A549 (cell line): ENCODE measurements around the gene ZSCAN16. TPM values are rescaled to one million over a fixed set of nuclear protein-coding genes. Genes with fewer than 3 reads are reported as not detected.

ENCODE experiments used
- ATAC-seq, 2 experiments: fragments of 200-7000 bp in 1 of 2; fragments of >200 bp in 1 of 2; cut with Nextera tagmentation in 1 of 2; cut with Tn5 transposase in 1 of 2; 3 replicates each; pipeline versions ENCODE4 v1.8.0 to v1.9.1; 2018 to 2020; ENCODE audit warnings: mild to moderate bottlenecking in 1 of 2, moderate library complexity in 1 of 2
- CTCF ChIA-PET: fragments of 300-600 bp; sonication (Branson Sonifier 250); formaldehyde crosslinking; extraction: SDS; loops from one replicate; lab custom pipeline; 2021; ENCODE audit warnings: antibody characterized with exemption, inconsistent platforms; lab: Yijun Ruan, JAX
- POLR2A ChIA-PET: fragments of 350-600 bp; formaldehyde crosslinking; extraction: SDS; loops from one replicate; lab custom pipeline; 2021; ENCODE audit warnings: antibody characterized with exemption, inconsistent platforms; lab: Yijun Ruan, JAX
- DNase-seq, 2 experiments: peaks; one replicate each; pipeline versions ENCODE4 v3.0.0 to v3.0.0-alpha.2; 2011 to 2016; ENCODE audit warnings: low read depth in 1 of 2, low spot score in 1 of 2
- FAIRE-seq: peaks from 2 replicates; lab custom pipeline; 2011; peaks lifted over from hg19 to GRCh38; lab: Jason Lieb, UNC
- H3K27ac ChIP-seq, 2 experiments: fragments of >200 bp; sonication (Bioruptor Twin); formaldehyde crosslinking; 3 replicates each; pipeline ENCODE4 v1.5.1; 2016 to 2017
- H3K4me1 ChIP-seq: fragments of >200 bp; sonication (Bioruptor Twin); formaldehyde crosslinking; 3 replicates; pipeline ENCODE4 v1.6.1; 2016
- H3K4me2 ChIP-seq: fragments of >200 bp; sonication (Bioruptor Twin); formaldehyde crosslinking; 3 replicates; pipeline ENCODE4 v1.6.1; 2016
- H3K4me3 ChIP-seq: fragments of >200 bp; sonication (Bioruptor Twin); formaldehyde crosslinking; 3 replicates; pipeline ENCODE4 v1.5.1; 2016
- H3K9me3 ChIP-seq: fragments of >200 bp; sonication (Bioruptor Twin); formaldehyde crosslinking; 3 replicates; pipeline ENCODE4 v1.6.1; 2016
- CBX2 ChIP-seq: fragments of 200-600 bp; sonication (generic); IDR thresholded peaks from 2 replicates; pipeline ENCODE4 v1.6.1; 2016; ENCODE audit warnings: low read depth, mild to moderate bottlenecking, borderline replicate concordance
- EHF ChIP-seq: fragments of 250-450 bp; sonication (Bioruptor Pico); IDR thresholded peaks from 2 replicates; pipeline ENCODE4 v1.5.0; 2020; ENCODE audit warnings: mild to moderate bottlenecking
- EHMT2 ChIP-seq: fragments of 200-600 bp; sonication (generic); IDR thresholded peaks from 2 replicates; pipeline ENCODE4 v1.6.1; 2016; ENCODE audit warnings: antibody characterized with exemption, low read depth, mild to moderate bottlenecking, moderate library complexity
- ESRRA ChIP-seq: fragments of 150-350 bp; IDR thresholded peaks from 2 replicates; pipeline ENCODE4 v1.6.1; 2014; ENCODE audit warnings: mild to moderate bottlenecking, low read length, borderline replicate concordance
- FOSB ChIP-seq: fragments of 250-450 bp; sonication (Bioruptor Pico); IDR thresholded peaks from 2 replicates; pipeline ENCODE4 v1.5.0; 2020; ENCODE audit warnings: mild to moderate bottlenecking, moderate library complexity
- FOSL2 ChIP-seq, 2 experiments: fragments of 450-650 bp in 1 of 2; fragments of >200 bp in 1 of 2; sonication (Bioruptor Twin) in 1 of 2; formaldehyde crosslinking; IDR thresholded peaks; 2 replicates each; pipeline versions ENCODE4 v1.5.0 to v1.6.1; 2016 to 2020; ENCODE audit warnings: mild to moderate bottlenecking in 1 of 2, moderate library complexity in 1 of 2
- FOXS1 ChIP-seq: fragments of 250-450 bp; sonication (Bioruptor Pico); IDR thresholded peaks from 2 replicates; pipeline ENCODE4 v1.5.0; 2020; ENCODE audit warnings: mild to moderate bottlenecking, moderate library complexity
- HOXA7 ChIP-seq: fragments of 250-450 bp; sonication (Bioruptor Pico); IDR thresholded peaks from 2 replicates; pipeline ENCODE4 v1.5.0; 2020; ENCODE audit warnings: mild to moderate bottlenecking, moderate library complexity
- KDM1A ChIP-seq: fragments of 200-600 bp; sonication (generic); IDR thresholded peaks from 2 replicates; pipeline ENCODE4 v1.6.1; 2016; ENCODE audit warnings: low read depth, mild to moderate bottlenecking
- KDM5A ChIP-seq: fragments of 200-600 bp; sonication (generic); IDR thresholded peaks from 2 replicates; pipeline ENCODE4 v1.6.1; 2016; ENCODE audit warnings: antibody characterized with exemption, mild to moderate bottlenecking
- MAFK ChIP-seq: fragments of 450-650 bp; IDR thresholded peaks from 2 replicates; pipeline ENCODE4 v1.6.1; 2014; ENCODE audit not compliant: partially characterized antibody
- PHF8 ChIP-seq: fragments of 200-600 bp; sonication (generic); IDR thresholded peaks from 2 replicates; pipeline ENCODE4 v1.6.1; 2016; ENCODE audit warnings: low read depth, mild to moderate bottlenecking, antibody characterized with exemption, moderate library complexity, borderline replicate concordance
- RAD21 ChIP-seq, 2 experiments: fragments of >200 bp in 1 of 2; sonication (Bioruptor Twin) in 1 of 2; formaldehyde crosslinking in 1 of 2; IDR thresholded peaks in 1 of 2; conservative IDR thresholded peaks in 1 of 2; 2 replicates in 1 of 2; 3 replicates in 1 of 2; pipeline ENCODE4 v1.6.1; 2012 to 2018; ENCODE audit warnings: inconsistent platforms in 1 of 2
- RARB ChIP-seq: fragments of 250-450 bp; sonication (Bioruptor Pico); IDR thresholded peaks from 2 replicates; pipeline ENCODE4 v1.8.0; 2021; ENCODE audit warnings: mild to moderate bottlenecking, moderate library complexity
- RCOR1 ChIP-seq: fragments of 150-350 bp; IDR thresholded peaks from 2 replicates; pipeline ENCODE4 v1.6.1; 2014; ENCODE audit warnings: antibody characterized with exemption, low read length, low read depth
- RFX5 ChIP-seq: fragments of 450-650 bp; IDR thresholded peaks from 2 replicates; pipeline ENCODE4 v1.7.1; 2014; ENCODE audit warnings: antibody characterized with exemption, mild to moderate bottlenecking, moderate library complexity
- RNF2 ChIP-seq: fragments of 200-600 bp; sonication (generic); IDR thresholded peaks from 2 replicates; pipeline ENCODE4 v1.6.1; 2016; ENCODE audit warnings: low read depth, mild to moderate bottlenecking, antibody characterized with exemption, moderate library complexity, borderline replicate concordance
- SMC3 ChIP-seq: fragments of >200 bp; sonication (Bioruptor Twin); formaldehyde crosslinking; IDR thresholded peaks from 3 replicates; pipeline ENCODE4 v1.6.1; 2018; ENCODE audit warnings: inconsistent platforms
- ZC3H11A ChIP-seq: fragments of 450-650 bp; IDR thresholded peaks from 2 replicates; pipeline ENCODE4 v1.6.1; 2014; ENCODE audit warnings: antibody characterized with exemption, mild to moderate bottlenecking
- ZNF302 ChIP-seq: fragments of 250-450 bp; sonication (Bioruptor Pico); IDR thresholded peaks from 2 replicates; pipeline ENCODE4 v1.9.0; 2021; ENCODE audit warnings: inconsistent platforms, mild to moderate bottlenecking, moderate library complexity
- ZSCAN20 ChIP-seq: fragments of 250-450 bp; sonication (Bioruptor Pico); IDR thresholded peaks from 2 replicates; pipeline ENCODE4 v1.8.0; 2022; ENCODE audit warnings: mild to moderate bottlenecking, moderate library complexity
- WGBS: methylation state at CpG from one replicate; pipeline ENCODE4 v1.1.6; 2017; ENCODE audit errors: missing lambda C conversion rate; 5-methylcytosine and 5-hydroxymethylcytosine counted together
- polyA plus RNA-seq, 4 experiments: library from polyadenylated mRNA; depleted of rRNA in 3 of 4; stranded (reverse); fragments of >200 nt; fragmentation: RNase III in 1 of 4; extraction: RNeasy Plus Mini Kit Qiagen cat#74134 plus additional on column Dnase treatment in 1 of 4; gene quantifications; 2 replicates in 3 of 4; 3 replicates in 1 of 4; pipeline ENCODE4 v1.2.3, GENCODE V29; 2011 to 2017
- TF ChIP-seq, protein P1 (sequence below): fragments of >200 bp; sonication (Bioruptor Twin); formaldehyde crosslinking; IDR thresholded peaks from 2 replicates; pipeline ENCODE4 v1.6.1; 2016
- TF ChIP-seq, protein P2 (sequence below): fragments of 250-450 bp; sonication (Bioruptor Pico); IDR thresholded peaks from 2 replicates; pipeline ENCODE4 v1.5.0; 2020; ENCODE audit warnings: low read depth, mild to moderate bottlenecking, moderate library complexity

The ZSCAN16 gene
- polyA plus RNA-seq, 2 of the 4 experiments (the other 2 are of a cell fraction) = 5.7 to 6.0 TPM

DNA sequence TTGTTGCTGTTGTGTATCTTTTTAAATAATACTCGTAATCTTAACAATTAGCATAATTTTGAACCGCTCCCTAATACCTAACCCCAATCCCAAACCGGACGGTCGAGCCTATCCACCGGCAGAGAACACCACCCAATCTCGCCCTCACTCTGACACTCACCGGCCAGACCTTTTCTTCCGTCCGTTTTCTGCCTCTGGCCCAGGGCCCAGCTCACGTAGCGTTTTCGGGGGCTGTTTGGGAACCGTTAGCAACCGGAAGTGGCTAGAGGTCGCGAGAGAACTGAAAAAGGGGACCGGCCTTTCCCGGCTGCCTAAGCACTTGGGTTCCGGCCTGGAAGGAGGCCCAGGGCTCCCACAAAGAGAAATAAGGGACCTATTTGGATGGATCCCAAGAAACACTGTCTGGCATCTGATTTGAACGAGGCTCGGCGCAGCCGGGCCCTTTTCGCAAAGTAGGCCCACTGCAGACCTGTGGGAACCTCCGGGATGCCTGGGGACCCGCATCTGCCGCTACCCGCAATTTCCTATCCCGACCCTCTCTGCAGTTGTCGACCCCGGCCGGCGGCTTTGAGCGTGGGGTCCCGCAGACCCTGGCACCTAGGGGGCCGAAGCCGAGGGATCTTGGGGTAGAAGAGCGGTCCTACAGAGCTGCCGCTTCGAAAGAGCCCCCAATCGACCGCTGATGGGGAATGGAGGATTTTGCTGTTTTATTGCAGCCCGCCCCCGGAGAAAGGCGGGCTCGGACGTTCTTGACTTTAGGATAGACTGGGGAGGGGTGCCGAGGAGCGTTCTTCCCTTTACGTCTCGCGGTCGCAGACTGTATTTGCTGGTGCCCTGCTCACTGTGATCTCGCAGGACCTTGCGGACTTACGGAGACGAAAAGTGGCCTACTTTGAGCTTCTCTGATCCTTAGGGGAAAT is 12.4 kb downstream of the ZSCAN16 start (continued):
- peak; percentile 58 for TF ChIP-seq PHF8
- no peak for TF ChIP-seq RCOR1
- TF ChIP-seq KDM5A = peak; percentile 52; the same call in 1 of the 2 replicates
- TF ChIP-seq FOSB (CRISPR knock-in tag) = no peak
- no peak for TF ChIP-seq RARB (CRISPR knock-in tag)

DNA sequence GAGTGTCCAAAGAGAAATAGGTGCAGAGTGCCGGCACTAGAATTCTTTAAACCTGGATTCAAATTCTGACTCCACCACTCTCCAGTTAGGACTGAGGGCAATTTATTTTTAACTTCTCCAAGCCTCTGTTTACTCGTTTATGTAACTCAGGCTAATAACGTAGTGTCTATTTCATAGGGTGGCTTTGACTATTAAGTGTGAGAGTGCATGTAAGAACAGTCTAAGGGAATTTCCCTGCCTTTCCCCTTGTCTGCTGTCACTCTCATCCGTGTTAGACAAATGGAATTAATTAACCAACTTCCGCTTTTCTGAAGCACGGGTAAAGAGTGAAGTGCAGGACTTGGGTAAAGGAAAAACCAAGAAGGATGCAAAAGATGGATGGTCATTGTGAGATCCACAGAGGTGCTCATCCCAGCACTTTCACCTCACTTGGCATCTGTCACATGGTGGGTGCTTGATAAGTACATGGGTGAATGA is 13.1 kb downstream of the ZSCAN16 start:
- TF ChIP-seq FOXS1 (no peak), EHF (CRISPR knock-in tag) (no peak), ESRRA (no peak), EHMT2 (no peak), ZNF302 (CRISPR knock-in tag) (no peak), RNF2 (no peak), SMC3 (no peak), ZC3H11A (no peak), FOSL2 (IDR thresholded peaks at IDR 0.05) (no peak), FOSL2 (CRISPR knock-in tag; IDR thresholded peaks at IDR 0.05) (no peak), HOXA7 (CRISPR knock-in tag) (no peak), RFX5 (no peak), RAD21 (conservative IDR thresholded peaks at IDR 0.05 in 1 of 2, IDR thresholded peaks at IDR 0.05 in 1 of 2) (no peak), MAFK (no peak), ZSCAN20 (CRISPR knock-in tag) (no peak), KDM1A (no peak), RARB (CRISPR knock-in tag) (no peak), CBX2 (no peak)
- TF ChIP-seq, protein P1, sequence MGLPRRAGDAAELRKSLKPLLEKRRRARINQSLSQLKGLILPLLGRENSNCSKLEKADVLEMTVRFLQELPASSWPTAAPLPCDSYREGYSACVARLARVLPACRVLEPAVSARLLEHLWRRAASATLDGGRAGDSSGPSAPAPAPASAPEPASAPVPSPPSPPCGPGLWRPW = no peak
- TF ChIP-seq, protein P2, sequence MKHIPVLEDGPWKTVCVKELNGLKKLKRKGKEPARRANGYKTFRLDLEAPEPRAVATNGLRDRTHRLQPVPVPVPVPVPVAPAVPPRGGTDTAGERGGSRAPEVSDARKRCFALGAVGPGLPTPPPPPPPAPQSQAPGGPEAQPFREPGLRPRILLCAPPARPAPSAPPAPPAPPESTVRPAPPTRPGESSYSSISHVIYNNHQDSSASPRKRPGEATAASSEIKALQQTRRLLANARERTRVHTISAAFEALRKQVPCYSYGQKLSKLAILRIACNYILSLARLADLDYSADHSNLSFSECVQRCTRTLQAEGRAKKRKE = no peak
- no peaks in the 10 kb centered on the region for H3K9me3 ChIP-seq
- peak overlapping the region; percentile 86 to 100 for H3K27ac ChIP-seq
- FAIRE-seq (no peak), DNase-seq (no peak), ATAC-seq (no peak)
- CTCF ChIA-PET = interaction anchor here (2.4 kb wide), 1 partner anchor 218 kb away, joined by 6 read pairs; no protein-coding TSS in a partner anchor
- peak overlapping the region; percentile 76 for H3K4me2 ChIP-seq
- H3K4me3 ChIP-seq = peak overlapping the region; percentile 67
- WGBS = 26% methylated on average over 6 of the region's 6 CpGs
- peaks cover 7% of the 10 kb centered on the region; the same call in 1 of the 3 replicates for H3K4me1 ChIP-seq
- POLR2A ChIA-PET = interaction anchor here (1.1 to 1.7 kb wide), 3 partner anchors 33 to 198 kb away, joined by 4 to 7 read pairs (median 5); no protein-coding TSS in a partner anchor
